ENCODE data around the gene NUDT3. TPM values are rescaled to one million over a fixed set of nuclear protein-coding genes. Genes with fewer than 3 reads are reported as not detected.

NUDT3 gene
- total and polyA plus RNA-seq, 4 donors, result 9.0 to 38.5 (median 22.8) TPM

DNA sequence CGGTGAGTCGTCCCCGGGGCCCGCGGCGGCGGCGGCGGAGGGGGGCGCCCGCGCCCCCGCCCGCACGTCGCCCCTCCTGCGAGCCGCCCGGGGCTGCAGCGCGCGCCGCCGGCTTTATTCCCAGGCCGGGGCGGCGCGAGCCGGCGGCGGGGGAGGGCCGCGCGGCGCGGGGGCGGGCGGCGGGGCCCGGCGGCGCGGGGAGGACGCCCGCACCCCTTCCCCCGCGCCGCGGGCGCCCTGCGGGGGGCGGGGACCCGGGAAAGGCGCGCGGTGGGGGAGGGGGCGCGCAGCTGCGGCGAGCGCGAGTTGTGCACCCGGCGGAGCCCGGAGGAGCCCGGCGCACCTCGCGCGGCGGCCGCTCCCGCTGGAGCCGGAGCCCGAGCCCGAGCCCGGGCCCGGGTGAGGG, 155.2 kb downstream of the NUDT3 start:
- no peak for DNase-seq
- Histone ChIP-seq H3K27ac (ENCODE audit: low read depth in 1 of 2, low read length in 1 of 2) (peak overlapping the region; percentile 88 to 92), H3K9me3 (ENCODE audit: control insufficient read depth in 4 of 4, insufficient read depth in 3 of 4, low read length in 3 of 4) (no peaks in the 10 kb centered on the region), H3K4me3 (peak overlapping the region; percentile 76), H3K9ac (ENCODE audit: insufficient read depth in 1 of 2, low read length in 2 of 2) (no peak overlapping the region), H3K27me3 (ENCODE audit: control insufficient read depth in 3 of 3, insufficient read depth in 3 of 3, low read length in 2 of 3) (no peaks in the 10 kb centered on the region), H3K36me3 (ENCODE audit: control insufficient read depth in 4 of 4, insufficient read depth in 4 of 4, low read length in 4 of 4) (peaks cover 0 to 15% (median 0%) of the 10 kb centered on the region in 4 donors), H3K4me1 (ENCODE audit: control insufficient read depth in 5 of 5, insufficient read depth in 5 of 5, low read length in 5 of 5) (peaks cover 0 to 20% (median 8%) of the 10 kb centered on the region in 5 donors)
- no peak for ATAC-seq (ENCODE audit: insufficient read depth, low FRiP score)
- 0 to 1% methylated on average over 9 to 77 of the region's 78 CpGs for WGBS, 2 donors
- TF ChIP-seq, protein P1, sequence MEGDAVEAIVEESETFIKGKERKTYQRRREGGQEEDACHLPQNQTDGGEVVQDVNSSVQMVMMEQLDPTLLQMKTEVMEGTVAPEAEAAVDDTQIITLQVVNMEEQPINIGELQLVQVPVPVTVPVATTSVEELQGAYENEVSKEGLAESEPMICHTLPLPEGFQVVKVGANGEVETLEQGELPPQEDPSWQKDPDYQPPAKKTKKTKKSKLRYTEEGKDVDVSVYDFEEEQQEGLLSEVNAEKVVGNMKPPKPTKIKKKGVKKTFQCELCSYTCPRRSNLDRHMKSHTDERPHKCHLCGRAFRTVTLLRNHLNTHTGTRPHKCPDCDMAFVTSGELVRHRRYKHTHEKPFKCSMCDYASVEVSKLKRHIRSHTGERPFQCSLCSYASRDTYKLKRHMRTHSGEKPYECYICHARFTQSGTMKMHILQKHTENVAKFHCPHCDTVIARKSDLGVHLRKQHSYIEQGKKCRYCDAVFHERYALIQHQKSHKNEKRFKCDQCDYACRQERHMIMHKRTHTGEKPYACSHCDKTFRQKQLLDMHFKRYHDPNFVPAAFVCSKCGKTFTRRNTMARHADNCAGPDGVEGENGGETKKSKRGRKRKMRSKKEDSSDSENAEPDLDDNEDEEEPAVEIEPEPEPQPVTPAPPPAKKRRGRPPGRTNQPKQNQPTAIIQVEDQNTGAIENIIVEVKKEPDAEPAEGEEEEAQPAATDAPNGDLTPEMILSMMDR (IDR thresholded peaks at IDR 0.05; ENCODE audit: control extremely low read depth, extremely low read depth), result no peak

DNA sequence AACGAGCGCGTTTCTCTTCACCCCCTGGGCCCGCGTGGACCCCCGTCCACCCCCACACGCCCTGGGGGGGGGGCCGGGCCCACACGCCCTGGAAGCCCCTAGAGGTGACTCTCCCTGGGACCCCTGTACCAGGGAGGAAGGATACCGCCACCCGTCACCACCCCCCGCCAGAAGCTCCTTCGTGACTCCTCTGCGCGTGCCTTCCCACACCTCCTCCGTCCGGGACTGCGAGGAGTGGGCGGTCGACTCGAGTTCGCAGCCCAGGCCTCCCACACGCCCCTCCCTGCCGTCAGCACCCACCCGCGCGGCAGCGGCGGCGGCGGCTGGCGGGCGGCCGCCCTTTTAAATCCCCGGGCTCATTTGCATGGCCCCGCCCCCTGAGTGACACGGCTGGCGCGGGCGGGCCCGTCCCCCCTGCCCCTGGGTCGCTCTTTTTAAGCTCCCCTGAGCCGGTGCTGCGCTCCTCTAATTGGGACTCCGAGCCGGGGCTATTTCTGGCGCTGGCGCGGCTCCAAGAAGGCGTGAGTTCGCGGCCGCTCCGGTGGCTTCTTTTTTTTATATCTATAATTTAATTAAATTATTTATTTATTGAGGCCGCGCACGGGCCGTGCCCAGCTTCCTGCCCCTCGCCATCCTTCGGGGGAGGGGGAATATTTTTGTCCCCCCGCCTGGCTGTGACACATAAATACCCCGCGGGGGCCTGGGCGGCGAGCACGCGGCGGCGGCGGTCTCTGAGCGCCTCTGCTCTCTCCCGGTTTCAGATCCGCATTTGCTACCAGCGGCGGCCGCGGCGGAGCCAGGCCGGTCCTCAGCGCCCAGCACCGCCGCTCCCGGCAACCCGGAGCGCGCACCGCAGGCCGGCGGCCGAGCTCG, 155.8 kb downstream of the NUDT3 start, which contains the start of gene HMGA1:
Gene HMGA1, plus strand, starts transcription at position 431 of the 873 bp plus-strand sequence. CDS start 3,908 bp downstream, outside the sequence.
- TF ChIP-seq, protein P1 (IDR thresholded peaks at IDR 0.05; ENCODE audit: control extremely low read depth, extremely low read depth), result no peak
- WGBS, 2 donors, result 1 to 2% methylated on average over 91 of the region's 91 CpGs
- H3K4me3 ChIP-seq, result peak within 1 kb of the TSS; percentile 76
- ATAC-seq (ENCODE audit: insufficient read depth, low FRiP score), result peak; percentile 78
- peak within 1 kb of the TSS; percentile 19 to 49 for H3K9ac ChIP-seq (ENCODE audit: insufficient read depth in 1 of 2, low read length in 2 of 2)
- H3K4me1 ChIP-seq (ENCODE audit: control insufficient read depth in 5 of 5, insufficient read depth in 5 of 5, low read length in 5 of 5), result peaks cover 0 to 20% (median 8%) of the 10 kb centered on the region in 5 donors
- peak within 1 kb of the TSS; percentile 92 to 94 for H3K27ac ChIP-seq (ENCODE audit: low read depth in 1 of 2, low read length in 1 of 2)
- peak; percentile 83 to 89 (median 88) for DNase-seq
- H3K9me3 ChIP-seq (ENCODE audit: control insufficient read depth in 4 of 4, insufficient read depth in 3 of 4, low read length in 3 of 4), result no peaks in the 10 kb centered on the region
- H3K27me3 ChIP-seq (ENCODE audit: control insufficient read depth in 3 of 3, insufficient read depth in 3 of 3, low read length in 2 of 3), result no peaks in the 10 kb centered on the region
- peaks cover 0 to 11% (median 0%) of the 10 kb centered on the region in 4 donors for H3K36me3 ChIP-seq (ENCODE audit: control insufficient read depth in 4 of 4, insufficient read depth in 4 of 4, low read length in 4 of 4)

- peak overlapping the region; percentile 33 for H3K4me3 ChIP-seq
- peak overlapping the region; percentile 92 to 94 for H3K27ac ChIP-seq (ENCODE audit: low read depth in 1 of 2, low read length in 1 of 2)
- peaks cover 0 to 6% (median 0%) of the 10 kb centered on the region in 4 donors for H3K36me3 ChIP-seq (ENCODE audit: control insufficient read depth in 4 of 4, insufficient read depth in 4 of 4, low read length in 4 of 4)
- H3K27me3 ChIP-seq (ENCODE audit: control insufficient read depth in 3 of 3, insufficient read depth in 3 of 3, low read length in 2 of 3), result no peaks in the 10 kb centered on the region
- no peaks in the 10 kb centered on the region for H3K9me3 ChIP-seq (ENCODE audit: control insufficient read depth in 4 of 4, insufficient read depth in 3 of 4, low read length in 3 of 4)
- ATAC-seq (ENCODE audit: insufficient read depth, low FRiP score), result peak; percentile 3
- peak in 2 of 3 donors; percentile 50 to 54 for DNase-seq
- TF ChIP-seq, protein P1 (IDR thresholded peaks at IDR 0.05; ENCODE audit: control extremely low read depth, extremely low read depth), result no peak
- 6 to 25% methylated on average over 13 of the region's 13 CpGs for WGBS, 2 donors
- H3K9ac ChIP-seq (ENCODE audit: insufficient read depth in 1 of 2, low read length in 2 of 2), result peak overlapping the region; percentile 19 to 49
- H3K4me1 ChIP-seq (ENCODE audit: control insufficient read depth in 5 of 5, insufficient read depth in 5 of 5, low read length in 5 of 5), result peaks cover 0 to 20% (median 8%) of the 10 kb centered on the region in 5 donors
These were observed 156.4 kb downstream of the NUDT3 start for GRCh38 chr6:34236131-34236442.
